Neutrophil (primary cell): ENCODE data around the gene RFPL4AL1.
A peak's percentile ranks its signal among the peaks of the same experiment; 100 is the strongest.
"Not testable (repeated sequence)": the region's sequence is repeated elsewhere in the genome, so short reads cannot be mapped to it uniquely, and the experiment has no call there.

Experiments
- H3K27ac ChIP-seq: fragments of 200-600 bp; sonication (generic); 2 replicates; pipeline ENCODE4 v1.5.1; 2016; ENCODE audit warnings: mild to moderate bottlenecking, moderate library complexity
- H3K27me3 ChIP-seq: fragments of 200-600 bp; sonication (generic); 2 replicates; pipeline ENCODE4 v1.6.0; 2016; ENCODE audit warnings: mild to moderate bottlenecking
- H3K36me3 ChIP-seq: fragments of 200-600 bp; sonication (generic); 2 replicates; pipeline ENCODE4 v1.5.1; 2017
- H3K4me1 ChIP-seq, 2 experiments: fragments of 200-600 bp in 1 of 2; sonication (generic) in 1 of 2; 1 replicate in 1 of 2; 2 replicates in 1 of 2; pipeline versions ENCODE4 v1.5.1 to v1.6.1; 2013 to 2016; ENCODE audit warnings: low read depth in 1 of 2, low read length in 1 of 2, mild to moderate bottlenecking in 1 of 2, moderate library complexity in 1 of 2; ENCODE audit not compliant: control insufficient read depth in 1 of 2, insufficient read depth in 1 of 2
- H3K4me3 ChIP-seq, 2 experiments: fragments of 200-600 bp in 1 of 2; sonication (generic) in 1 of 2; 1 replicate in 1 of 2; 2 replicates in 1 of 2; pipeline ENCODE4 v1.5.1; 2013 to 2016; ENCODE audit warnings: low read depth in 1 of 2, low read length in 1 of 2, mild to moderate bottlenecking in 1 of 2, moderate library complexity in 1 of 2
- H3K9me3 ChIP-seq: fragments of 200-600 bp; sonication (generic); 2 replicates; pipeline ENCODE4 v1.5.1; 2016
- CTCF ChIP-seq: fragments of 200-600 bp; sonication (generic); IDR thresholded peaks from 2 replicates; pipeline ENCODE4 v1.5.1; 2016; ENCODE audit warnings: antibody characterized with exemption

RFPL4AL1 gene

GRCh38 chr19:55753401-55753800, 15.5 kb upstream of the RFPL4AL1 start:
- no peak for TF ChIP-seq CTCF
- no peaks in the 10 kb centered on the region for H3K36me3 ChIP-seq
- H3K9me3 ChIP-seq, result no peaks in the 10 kb centered on the region

GRCh38 chr19:55756808-55757207, 12.1 kb upstream of the RFPL4AL1 start:
- H3K4me3 ChIP-seq, H3K9me3 ChIP-seq, H3K27me3 ChIP-seq, H3K27ac ChIP-seq, H3K4me1 ChIP-seq, H3K36me3 ChIP-seq: not testable (repeated sequence)

More at GRCh38 chr19:55753401-55753800, 15.5 kb upstream of the RFPL4AL1 start:
- Histone ChIP-seq H3K4me3 (no peak overlapping the region), H3K27me3 (no peaks in the 10 kb centered on the region), H3K27ac (no peak overlapping the region), H3K4me1 (no peaks in the 10 kb centered on the region)

- not testable (repeated sequence) for H3K9me3 ChIP-seq, H3K36me3 ChIP-seq, H3K27ac ChIP-seq, H3K27me3 ChIP-seq, H3K4me1 ChIP-seq, H3K4me3 ChIP-seq
Measured at GRCh38 chr19:55758797-55759196, 10.1 kb upstream of the RFPL4AL1 start, which contains the start of gene RFPL4A. RFPL4A (plus strand) TSS chr19:55759097; CDS start chr19:55761801, 2,704 bp downstream.

- Histone ChIP-seq H3K4me3 (no peak overlapping the region), H3K4me1 (no peaks in the 10 kb centered on the region), H3K9me3 (no peaks in the 10 kb centered on the region), H3K27ac (peak overlapping the region; percentile 59), H3K36me3 (no peaks in the 10 kb centered on the region), H3K27me3 (no peaks in the 10 kb centered on the region)
- TF ChIP-seq CTCF, result no peak
Measured at GRCh38 chr19:55766466-55766865, 2.5 kb upstream of the RFPL4AL1 start.

GRCh38 chr19:55769632-55770031, 714 bp downstream of the RFPL4AL1 start:
- H3K27ac ChIP-seq, H3K27me3 ChIP-seq, H3K4me3 ChIP-seq, H3K36me3 ChIP-seq, H3K4me1 ChIP-seq, H3K9me3 ChIP-seq: not testable (repeated sequence)

- Histone ChIP-seq H3K36me3 (no peaks in the 10 kb centered on the region), H3K4me1 (no peaks in the 10 kb centered on the region), H3K4me3 (no peak overlapping the region), H3K27ac (no peak overlapping the region), H3K9me3 (no peaks in the 10 kb centered on the region), H3K27me3 (no peaks in the 10 kb centered on the region)
- no peak for TF ChIP-seq CTCF
Measured at GRCh38 chr19:55777528-55777927, 8.6 kb downstream of the RFPL4AL1 start.

GRCh38 chr19:55778331-55778730, 9.4 kb downstream of the RFPL4AL1 start:
- no peak overlapping the region for H3K27ac ChIP-seq
- H3K4me3 ChIP-seq, result no peak overlapping the region
- no peak for TF ChIP-seq CTCF
- H3K4me1 ChIP-seq, result no peaks in the 10 kb centered on the region
- H3K9me3 ChIP-seq, result no peaks in the 10 kb centered on the region
- no peaks in the 10 kb centered on the region for H3K36me3 ChIP-seq
- no peaks in the 10 kb centered on the region for H3K27me3 ChIP-seq
